Stimulated activated CD4-positive, alpha-beta T cell treated with anti-CD3 and anti-CD28 coated beads, Interleukin-12 subunit alpha, Interleukin-12 subunit beta, amount 100 ng/mL, for 48 hours (primary cell): ENCODE measurements around the gene HERPUD1.
"Not testable (repeated sequence)": the region's sequence is repeated elsewhere in the genome, so short reads cannot be mapped to it uniquely, and the experiment has no call there.

Experiments
- DNase-seq, 3 donors: peaks; one replicate each; pipeline ENCODE4 v3.0.0-alpha.2; 2020; ENCODE audit warnings: low read depth in 2 of 3, low spot score in 1 of 3

HERPUD1 gene

DNA sequence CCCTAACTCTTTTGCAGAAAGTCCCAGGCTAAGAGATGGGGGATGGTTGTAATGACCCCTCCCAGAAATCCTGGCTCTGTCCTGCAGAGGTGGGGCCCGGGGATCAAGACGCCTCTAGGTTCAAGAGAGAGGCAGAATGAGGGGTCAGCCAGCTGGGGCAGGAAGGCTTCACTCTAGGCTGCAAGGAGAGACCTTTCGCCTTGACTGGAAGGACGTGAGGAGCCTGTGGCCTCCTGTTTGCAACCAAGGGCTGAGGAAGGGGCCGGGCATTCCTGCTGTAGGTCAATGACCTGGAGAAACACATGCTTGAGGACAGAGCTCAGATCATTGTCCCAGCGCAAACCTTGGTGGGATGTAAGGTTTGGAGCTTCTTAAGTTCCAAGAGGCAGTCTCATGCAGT, 21.1 kb downstream of the HERPUD1 start:
- DNase-seq, result no peak

DNA sequence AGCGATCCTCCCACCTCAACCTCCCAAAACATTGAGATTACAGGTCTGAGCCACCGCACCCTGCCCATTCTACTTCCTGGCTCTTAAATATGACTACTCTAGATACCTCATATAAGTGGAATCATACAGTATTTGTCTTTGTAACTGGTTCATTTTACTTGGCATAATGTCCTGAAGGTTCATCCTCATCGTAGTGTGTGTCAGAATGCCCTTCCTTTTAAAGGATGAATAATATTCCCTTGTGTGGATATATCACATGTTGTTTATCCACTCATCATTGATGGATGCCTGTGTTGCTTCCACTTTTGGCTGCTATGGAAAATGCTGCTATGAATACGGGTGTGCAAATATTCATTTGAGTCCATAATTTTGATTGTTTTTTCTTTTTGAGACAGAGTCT, 24.1 kb downstream of the HERPUD1 start:
- DNase-seq, result no peak

DNA sequence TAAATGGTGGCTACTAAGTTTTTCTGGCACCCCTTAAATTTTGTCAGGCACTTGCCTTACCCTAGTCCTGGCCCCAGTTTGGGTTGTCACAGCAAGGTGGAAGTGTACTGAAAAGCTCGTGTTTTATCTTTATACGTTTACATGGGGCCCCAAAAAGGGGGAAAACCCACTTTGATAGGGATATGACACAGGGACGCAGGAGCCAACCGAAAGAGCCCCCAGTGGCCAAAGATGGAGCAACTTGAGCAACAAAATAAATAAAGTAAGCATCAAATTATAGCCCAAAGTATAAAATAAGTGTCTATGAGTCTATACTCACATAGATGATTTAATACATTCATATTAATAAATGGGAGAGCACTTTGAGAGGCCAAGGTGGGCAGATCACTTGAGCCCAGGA, 24.8 kb downstream of the HERPUD1 start:
- no peak for DNase-seq

DNA sequence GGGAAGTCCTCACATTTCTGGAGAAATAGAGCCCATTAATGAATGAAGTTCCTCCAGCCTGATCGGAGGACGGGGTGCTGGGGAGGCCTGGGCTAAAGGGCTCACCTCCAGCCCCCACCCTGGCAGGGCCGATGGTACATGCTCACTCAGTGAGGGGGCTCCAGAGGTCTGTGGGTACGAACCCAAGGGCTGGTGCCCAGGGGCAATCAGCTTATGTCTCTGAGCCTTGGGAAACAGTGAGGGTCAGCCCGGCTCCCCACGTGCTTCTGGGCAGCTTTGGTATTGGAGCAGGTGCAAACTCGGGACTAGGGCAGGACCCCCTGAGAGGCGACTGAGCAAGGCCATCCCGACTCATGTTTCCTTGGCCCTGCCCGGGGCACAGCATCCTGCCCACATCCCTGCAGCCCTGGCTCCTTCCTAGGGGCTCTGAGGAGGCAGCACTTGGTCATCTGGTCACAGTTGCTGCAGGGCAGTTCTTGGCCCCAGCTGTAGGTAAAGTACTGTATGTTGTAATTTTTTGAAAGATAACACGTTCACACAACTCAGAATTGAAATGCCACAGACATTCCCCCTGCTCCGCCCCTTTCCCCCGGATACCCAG, 28.8 kb downstream of the HERPUD1 start:
- DNase-seq, result no peak

DNA sequence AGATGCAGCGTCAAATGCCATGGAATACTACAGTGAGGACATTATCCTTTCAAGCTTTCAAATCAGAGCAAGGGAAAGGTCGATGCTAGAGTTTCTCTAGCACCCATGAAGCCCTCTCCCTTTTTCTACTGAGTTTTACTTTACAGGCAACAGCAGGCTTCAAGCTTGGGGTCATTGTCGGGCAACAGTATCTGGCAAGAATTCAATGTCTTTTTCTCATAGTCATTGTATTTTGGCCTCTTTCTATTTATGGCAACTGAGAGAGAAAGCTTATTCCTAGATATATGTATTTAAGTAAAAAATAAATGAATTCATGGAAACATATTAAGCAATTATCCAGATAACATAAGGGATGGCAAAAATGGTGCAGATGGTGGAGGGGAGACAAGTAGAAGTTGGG, 29.4 kb downstream of the HERPUD1 start:
- DNase-seq, result no peak

DNA sequence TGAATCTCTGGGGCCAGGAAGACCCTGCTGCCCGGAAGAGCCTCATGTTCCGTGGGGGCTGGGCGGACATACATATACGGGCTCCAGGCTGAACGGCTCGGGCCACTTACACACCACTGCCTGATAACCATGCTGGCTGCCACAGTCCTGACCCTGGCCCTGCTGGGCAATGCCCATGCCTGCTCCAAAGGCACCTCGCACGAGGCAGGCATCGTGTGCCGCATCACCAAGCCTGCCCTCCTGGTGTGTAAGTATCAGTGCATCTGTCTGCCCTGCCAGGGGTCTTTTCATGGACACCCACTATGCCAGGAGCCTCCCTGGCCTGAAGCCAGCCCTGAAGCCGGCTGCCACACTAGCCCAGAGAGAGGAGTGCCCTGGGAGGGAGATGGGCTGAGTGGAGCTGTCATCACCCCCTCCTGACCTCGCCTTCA, 29.9 kb downstream of the HERPUD1 start, which contains the start of gene CETP:
Gene CETP, plus strand, starts transcription at position 100 of the 431 bp plus-strand sequence. Its CDS starts 30 bp downstream, at position 130.
- no peak for DNase-seq

DNA sequence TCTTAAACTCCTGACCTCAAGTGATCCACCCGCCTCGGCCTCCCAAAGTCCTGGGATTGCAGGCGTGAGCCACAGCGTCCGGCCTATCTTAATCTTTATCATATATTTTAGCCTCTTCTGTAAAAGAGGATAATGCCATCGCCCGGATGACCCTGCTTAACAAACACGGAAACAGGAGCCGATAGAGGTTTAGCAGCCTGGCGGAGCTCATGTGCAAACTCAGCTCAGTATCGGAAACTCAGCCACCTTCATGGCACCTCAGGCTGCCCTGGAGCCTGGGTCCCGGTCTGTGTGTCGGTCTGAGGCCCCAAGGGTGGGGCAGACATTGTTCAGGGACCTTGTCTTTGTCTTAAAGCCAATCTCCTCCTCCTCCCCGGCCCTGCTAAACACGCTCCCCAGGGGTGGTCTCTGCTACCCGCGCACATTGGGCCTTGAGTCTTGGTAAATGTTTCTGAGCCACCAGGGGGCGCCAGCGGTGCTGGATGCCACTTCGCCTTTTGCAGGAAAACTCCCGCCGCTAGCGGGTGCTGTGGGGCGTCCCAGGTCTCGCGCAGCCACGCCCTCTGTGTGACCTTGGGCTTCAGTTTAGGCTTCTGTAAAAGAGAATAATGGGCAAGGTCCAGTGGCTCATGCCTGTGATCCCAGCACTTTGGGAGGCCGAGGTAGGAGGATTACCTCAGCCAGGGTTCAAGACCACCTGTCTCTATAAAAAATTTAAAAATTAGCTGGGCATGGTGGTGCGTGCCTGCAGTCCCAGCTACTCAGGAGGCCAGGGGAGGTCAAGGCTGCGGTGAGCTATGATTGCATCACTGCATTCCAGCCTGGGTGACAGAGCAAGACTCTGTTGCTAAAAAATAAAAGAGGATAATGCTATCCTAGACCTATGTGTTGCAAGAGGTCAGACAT, 32.6 kb downstream of the HERPUD1 start:
- DNase-seq, result peak; percentile 87 to 97 (median 95)

DNA sequence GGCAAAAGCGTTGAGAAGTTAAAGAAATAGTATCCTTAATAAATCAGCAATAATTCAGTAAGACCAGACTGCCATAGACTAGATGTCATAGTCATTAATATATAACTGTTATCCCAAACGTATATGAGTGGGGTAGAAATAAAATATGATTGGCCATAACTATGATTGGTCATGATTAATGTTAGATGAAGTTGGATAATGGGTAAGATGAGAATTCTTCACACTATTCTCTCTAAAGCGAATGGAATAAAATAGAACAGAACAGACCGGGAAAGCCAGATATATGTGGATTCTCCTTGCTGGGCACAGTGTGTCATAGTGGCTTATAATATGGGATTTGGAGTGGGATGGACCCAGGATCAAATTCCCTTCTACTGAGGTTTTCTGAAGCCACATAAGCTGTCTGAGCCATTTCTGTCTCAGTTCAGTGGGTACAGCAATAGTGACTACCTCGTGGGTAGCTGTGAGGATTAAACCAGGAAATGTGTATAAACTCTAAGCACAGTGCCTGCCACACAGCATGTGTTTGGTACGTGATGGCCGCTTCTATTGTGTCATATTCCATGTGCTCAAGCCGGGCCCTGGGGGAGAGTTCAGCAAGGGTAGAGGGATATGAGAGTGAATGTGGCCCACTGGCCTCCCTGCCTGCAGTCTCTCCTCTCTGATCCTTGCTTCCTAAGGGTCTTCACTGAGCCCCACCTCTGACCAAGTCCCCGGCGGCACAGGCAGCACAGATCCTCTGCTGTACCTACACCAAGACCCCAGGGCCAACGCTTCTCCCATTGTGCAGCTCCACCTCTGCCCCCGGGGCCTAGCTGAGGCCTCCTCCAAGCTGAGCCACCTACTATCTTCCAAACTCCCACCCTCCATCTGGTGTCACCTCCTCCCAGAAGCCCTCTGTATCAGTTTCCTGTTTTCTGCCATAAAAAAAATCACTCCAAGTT, 33.5 kb downstream of the HERPUD1 start:
- no peak for DNase-seq

DNA sequence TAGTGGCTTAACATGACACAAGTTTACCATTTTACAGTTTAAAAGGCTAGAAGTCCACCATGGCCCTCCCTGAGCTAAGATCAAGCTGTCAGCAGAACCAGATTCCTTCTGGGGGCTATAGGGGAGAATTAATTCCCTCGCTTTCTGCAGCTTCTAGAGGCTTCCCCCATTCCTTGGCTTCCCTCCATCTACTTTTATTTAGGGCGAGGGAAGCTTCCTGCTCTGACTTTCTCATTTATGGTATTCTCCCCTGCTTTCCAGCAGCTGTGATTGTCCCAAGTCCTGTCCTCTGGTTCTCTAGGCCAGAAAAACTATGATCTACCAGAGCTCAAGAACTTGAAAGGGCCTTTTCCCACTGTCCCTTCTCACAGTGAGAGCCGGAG, 34.1 kb downstream of the HERPUD1 start:
- no peak for DNase-seq

DNA sequence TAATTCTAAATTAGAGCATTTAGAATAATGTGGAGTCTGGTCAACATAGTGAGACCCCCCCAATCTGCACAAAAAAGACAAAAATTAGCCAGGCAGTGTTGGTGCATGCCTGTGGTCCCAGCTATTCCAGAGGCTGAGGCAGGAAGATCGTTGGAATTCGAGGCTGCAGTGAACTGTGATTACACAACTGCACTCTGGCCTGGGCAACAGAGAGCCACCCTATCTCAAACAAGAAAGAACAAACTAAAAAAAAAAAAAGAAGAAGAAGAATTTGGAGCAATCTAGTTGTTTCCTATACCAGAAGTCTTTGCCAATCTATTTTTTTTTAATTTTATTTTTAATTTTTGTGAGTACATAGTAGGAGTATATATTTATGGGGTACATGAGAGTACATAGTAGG, 35.8 kb downstream of the HERPUD1 start:
- DNase-seq, result no peak

DNA sequence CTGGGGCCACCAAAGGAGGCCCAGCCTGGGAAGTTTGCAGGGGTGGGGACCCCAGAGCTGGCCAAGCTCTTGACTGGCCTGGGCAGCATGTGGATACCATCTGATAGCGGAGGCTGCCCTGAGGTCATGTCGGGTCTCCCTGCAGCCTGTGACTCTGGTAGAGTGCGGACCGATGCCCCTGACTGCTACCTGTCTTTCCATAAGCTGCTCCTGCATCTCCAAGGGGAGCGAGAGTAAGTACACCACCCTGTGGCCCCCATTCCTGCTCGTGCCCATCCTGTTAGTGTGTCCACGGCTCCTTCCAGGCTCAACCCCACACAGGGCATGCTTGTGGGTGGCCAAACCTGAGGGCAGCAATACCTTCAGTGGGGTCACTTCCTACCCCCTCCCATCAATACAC, 37.8 kb downstream of the HERPUD1 start:
- DNase-seq, result no peak

DNA sequence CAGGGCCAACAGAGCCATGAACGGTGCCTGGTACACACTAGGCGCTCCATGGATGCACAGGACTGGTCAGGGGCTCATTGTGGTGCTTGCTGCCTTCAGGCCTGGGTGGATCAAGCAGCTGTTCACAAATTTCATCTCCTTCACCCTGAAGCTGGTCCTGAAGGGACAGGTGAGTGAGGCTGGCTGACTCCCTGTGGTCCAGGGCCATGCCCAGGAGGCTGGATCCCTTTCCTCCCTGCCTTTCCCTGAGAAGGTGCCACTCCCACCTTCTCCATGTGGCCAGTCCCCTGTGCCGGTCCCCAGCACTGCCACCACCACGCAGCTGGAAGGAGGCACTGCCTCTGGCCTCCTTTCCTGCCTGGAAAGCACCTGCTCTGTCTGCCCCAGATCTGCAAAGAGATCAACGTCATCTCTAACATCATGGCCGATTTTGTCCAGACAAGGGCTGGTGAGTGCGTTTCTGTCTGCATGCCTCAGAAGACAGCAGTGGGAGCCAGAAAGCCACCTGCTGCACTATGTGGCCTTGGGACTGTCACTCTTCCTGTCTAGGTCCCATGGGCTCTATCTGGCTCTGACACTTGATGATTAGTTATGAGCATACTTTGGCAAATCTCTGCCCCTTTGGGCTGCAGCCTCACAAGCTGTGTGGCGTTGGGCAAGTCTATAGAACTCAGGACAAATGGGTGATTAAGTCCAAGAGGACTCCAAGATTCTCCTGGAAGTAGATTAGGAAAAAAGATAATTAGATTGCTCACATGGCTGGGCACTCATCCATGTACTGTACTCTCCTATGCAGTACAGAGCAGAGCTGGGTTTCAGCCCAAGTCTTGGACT, 39.2 kb downstream of the HERPUD1 start:
- DNase-seq, result no peak

DNA sequence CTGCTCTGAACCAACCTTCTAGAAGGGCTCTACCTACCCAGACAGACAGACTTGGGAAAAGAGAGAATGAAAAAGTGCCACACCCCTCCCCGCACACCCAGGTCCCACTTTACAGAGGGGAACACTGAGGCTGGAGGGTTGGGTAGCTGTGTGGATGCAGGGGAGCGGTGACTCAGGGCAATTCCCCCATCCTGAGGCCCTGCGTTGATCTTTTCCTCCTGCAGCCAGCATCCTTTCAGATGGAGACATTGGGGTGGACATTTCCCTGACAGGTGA, 39.8 kb downstream of the HERPUD1 start:
- no peak for DNase-seq

DNA sequence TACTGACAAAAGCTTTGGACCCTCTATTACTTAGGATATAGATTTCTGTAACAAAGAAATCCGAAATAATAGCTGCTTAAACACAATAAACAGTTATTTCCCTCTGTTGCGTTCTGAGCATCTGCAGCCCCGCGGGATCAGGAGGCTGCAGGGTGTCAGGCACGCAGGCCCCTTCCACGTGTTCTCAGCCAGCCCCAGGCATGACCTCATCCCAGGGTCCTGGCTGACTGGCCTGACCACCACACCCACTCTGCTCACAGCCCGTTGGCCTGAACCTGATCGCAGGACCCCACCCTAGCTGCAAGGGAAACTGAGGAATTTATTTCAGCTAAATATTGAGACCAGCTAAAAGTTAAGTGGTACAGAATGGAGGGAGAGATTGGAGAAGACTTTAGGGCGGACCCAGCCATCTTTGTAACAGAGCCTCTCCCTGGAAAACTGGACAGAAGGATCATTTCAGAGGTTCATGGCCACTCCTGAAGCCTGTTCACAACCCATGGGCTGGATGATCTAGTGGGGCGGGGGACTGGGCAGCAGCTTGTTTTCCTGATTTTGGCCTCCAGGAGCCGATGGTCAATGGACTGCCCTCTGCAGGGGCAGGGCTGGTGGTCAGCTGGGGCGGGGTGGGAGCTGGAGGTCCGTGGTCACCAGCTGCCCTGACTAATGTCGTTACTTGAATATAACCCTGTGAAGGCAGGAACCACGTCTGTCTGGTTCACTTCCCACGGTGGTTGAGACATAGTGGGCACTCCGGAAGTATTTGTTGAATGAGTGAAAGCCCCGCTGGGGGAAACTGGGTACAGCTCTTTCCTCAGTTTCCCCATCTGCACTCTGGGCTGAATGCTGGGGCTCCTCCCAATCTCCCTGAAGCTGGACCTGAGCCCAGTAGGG, 40.7 kb downstream of the HERPUD1 start:
- DNase-seq, result no peak

DNA sequence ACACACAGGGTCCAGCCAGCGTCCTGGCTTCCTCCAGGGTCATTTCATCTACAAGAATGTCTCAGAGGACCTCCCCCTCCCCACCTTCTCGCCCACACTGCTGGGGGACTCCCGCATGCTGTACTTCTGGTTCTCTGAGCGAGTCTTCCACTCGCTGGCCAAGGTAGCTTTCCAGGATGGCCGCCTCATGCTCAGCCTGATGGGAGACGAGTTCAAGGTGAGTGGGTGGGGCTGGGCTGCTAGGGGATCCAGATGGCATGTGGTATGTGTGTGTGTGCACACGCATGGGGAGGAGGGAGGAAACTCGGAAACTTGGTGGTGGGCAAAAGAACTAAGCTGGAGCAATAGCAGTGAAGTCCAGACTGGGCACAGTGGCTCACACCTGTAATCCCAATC, 41.4 kb downstream of the HERPUD1 start:
- DNase-seq, result no peak

DNA sequence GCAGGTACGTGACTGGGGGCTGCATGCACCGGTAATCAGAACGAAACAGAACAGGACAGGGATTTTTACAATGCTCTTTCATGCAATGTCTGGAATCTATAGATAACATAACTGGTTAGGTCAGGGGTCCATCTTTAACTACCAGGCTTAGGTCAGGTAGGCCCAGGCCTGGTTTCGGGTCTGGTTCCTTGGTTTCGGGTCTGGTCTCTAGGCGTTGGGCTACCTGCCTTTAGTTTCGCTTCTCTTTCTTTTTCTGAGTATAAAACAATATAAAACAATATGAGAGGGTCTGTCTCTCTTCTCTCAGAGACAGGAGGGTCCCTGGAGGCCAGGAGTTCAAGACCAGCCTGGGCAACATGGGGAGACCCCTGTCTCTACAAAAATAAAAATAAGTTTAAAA, 42.0 kb downstream of the HERPUD1 start:
- not testable (repeated sequence) for DNase-seq

DNA sequence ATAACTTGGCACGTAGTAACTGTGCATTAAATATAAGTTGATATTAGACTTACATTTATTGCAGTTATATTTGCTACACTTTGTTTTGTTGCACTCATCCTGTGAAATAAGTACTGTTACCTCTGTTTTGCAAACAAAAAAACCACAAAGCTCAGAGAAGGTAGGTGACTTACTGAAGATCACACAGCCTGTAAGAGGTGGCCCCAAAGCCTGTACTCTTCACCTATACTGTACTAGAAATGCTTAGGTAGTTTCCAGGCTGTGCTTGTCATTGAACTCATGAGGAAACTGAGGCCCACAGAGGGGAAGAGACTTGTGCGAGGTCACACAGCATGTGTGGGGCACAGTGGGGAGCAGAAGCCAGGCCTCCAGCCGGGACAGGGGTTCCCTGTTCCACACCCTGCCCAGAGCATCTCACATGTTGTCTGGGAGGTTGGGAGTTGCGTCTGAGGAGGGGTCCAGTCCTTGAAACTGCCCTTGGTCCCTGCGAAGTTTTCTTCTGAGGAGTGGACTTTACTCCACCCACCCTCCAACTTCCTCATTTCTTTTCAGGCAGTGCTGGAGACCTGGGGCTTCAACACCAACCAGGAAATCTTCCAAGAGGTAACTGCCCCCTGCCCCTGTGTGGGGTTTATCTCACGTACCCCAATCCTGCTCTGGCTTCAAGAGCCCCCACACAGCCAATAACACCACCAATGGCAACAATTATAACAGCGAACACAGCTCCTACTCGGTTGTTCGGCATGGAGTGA, 42.8 kb downstream of the HERPUD1 start:
- DNase-seq, result no peak

DNA sequence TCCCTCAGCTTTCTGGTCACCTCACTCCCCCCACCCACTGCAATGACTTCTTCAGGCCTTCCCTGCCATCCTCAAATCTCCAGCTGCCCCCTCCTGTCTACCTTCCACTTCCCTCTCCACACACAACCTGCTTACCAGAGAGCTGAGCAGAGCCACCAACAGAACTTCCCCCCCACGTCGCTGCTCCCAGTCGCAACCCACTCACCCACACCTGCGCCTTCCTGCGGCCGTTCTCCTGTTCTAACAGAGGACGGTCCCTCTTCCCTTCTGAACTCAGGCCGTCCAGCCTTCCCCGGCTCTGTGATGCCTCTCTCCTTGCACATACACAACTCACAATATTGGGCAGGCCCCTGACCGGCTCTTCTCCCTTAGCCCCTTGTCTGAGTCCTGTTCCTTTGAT, 43.8 kb downstream of the HERPUD1 start:
- DNase-seq, result no peak

DNA sequence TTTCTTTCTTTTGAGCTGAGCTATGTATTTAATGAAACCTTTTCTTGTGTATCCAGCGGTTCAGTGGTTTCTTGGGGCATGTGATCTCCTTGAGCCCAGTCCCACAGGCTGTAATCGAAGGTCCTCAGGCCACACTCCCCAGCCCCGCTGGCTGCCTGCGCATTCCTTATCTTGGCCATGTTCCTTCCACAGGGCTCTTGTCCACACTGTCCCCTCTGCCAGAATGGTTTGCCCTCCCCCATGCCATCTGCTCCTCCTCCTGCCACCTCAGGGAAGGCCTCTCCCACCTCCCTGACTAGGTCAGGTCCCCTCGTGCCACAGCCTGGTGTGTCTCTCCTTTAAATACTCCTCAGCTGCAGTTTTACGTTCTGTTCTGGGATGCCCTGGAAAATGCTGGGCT, 45.3 kb downstream of the HERPUD1 start:
- DNase-seq, result no peak
